Measurements from ENCODE around the gene HOXB3. TPM values are rescaled to one million over a fixed set of nuclear protein-coding genes. Genes with fewer than 3 reads are reported as not detected.

HOXB3 gene
- total and polyA plus RNA-seq, 2 of the 13 experiments (the other 11 are each of a cell fraction or from before 2014, with no cell fraction given) = not detected

DNA sequence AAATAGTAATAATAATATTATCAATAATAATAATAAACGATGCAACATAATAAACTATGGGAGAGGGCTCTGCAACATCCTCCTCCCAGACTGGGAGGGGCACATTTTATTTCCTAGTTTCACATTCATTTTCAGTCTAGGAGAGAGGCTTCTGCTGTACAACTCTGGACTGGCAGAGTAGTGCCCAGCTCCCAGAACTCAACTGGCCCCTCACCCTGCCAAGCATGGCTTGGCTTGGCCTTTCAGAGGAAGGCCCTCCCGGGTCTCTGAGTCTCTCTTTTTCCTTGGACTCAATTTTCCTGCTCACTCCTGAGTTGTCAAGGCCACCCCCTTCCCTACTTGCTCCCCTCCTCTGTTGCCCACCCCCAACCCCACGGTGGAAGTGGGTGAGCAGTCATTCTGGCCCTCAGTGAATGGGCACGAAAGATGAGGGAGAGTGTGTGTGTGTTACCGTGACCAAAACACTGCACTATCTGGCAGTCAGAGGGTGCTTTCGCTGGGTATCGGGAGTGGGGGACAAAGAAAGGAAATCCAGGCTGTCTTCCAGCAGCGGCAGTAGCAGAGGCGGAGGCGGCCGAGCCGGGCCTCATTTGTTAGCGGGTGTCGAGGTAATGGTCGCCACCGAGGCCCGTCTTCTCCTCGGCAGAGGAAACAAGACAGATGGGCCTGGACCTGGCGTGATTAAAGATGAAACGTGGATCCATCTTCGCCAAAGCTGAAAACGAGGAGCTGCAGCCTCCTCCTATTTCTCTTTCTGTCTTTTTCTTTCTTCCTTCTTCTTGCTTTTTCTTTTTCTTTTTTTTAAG is 14.2 kb downstream of the HOXB3 start:
- in situ Hi-C loops (cut with HindIII; ENCODE audit: extremely low pct_ligation_motif_present, low pct_unique_long_range_greater_than_20kb) (no loop called here), intact Hi-C loops (cut with micrococcal nuclease; ENCODE audit: unreplicated experiment) (no loop called here)
- no peak overlapping the region for H2AFZ ChIP-seq (ENCODE audit: low read length)
- CTCF ChIA-PET (ENCODE audit: low intra/inter-chr PET ratio, low total read pairs) = no interaction called here
- H3K4me1 ChIP-seq (ENCODE audit: insufficient read depth, low read length) = no peaks in the 10 kb centered on the region
- FAIRE-seq (no peak), ATAC-seq (no peak), DNase-seq (ENCODE audit: low spot score) (no peak)
- no peaks in the 10 kb centered on the region for H3K79me2 ChIP-seq (ENCODE audit: insufficient read depth, low read length)
- H3K4me2 ChIP-seq (ENCODE audit: low read depth, low read length) = no peak overlapping the region
- TF ChIP-seq, protein P1, sequence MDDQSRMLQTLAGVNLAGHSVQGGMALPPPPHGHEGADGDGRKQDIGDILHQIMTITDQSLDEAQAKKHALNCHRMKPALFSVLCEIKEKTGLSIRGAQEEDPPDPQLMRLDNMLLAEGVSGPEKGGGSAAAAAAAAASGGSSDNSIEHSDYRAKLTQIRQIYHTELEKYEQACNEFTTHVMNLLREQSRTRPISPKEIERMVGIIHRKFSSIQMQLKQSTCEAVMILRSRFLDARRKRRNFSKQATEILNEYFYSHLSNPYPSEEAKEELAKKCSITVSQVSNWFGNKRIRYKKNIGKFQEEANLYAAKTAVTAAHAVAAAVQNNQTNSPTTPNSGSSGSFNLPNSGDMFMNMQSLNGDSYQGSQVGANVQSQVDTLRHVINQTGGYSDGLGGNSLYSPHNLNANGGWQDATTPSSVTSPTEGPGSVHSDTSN (CRISPR knock-in tag; IDR thresholded peaks at IDR 0.05; ENCODE audit: borderline replicate concordance) = no peak
- TF ChIP-seq IRF2 (CRISPR knock-in tag; IDR thresholded peaks at IDR 0.05) (no peak), THAP9 (CRISPR knock-in tag; IDR thresholded peaks at IDR 0.05; ENCODE audit: borderline replicate concordance) (no peak), CREB1 (IDR thresholded peaks at IDR 0.05) (no peak), CREB1 (CRISPR knock-in tag; IDR thresholded peaks at IDR 0.05) (no peak), ZNF790 (CRISPR knock-in tag; IDR thresholded peaks at IDR 0.05; ENCODE audit: borderline replicate concordance) (no peak), ZNF780A (CRISPR knock-in tag; IDR thresholded peaks at IDR 0.05) (no peak), THAP11 (CRISPR knock-in tag; IDR thresholded peaks at IDR 0.05) (no peak), ZNF30 (CRISPR knock-in tag; IDR thresholded peaks at IDR 0.05) (no peak), KMT2B (CRISPR knock-in tag; IDR thresholded peaks at IDR 0.05) (no peak)
- H3K9me3 ChIP-seq (ENCODE audit: low read length) = no peaks in the 10 kb centered on the region
- no peak overlapping the region for H3K27ac ChIP-seq (ENCODE audit: extremely low read length, insufficient read depth, low read length)
- H3K27me3 ChIP-seq (ENCODE audit: control insufficient read depth in 1 of 2, insufficient read depth in 2 of 2, low read length in 2 of 2) = peaks cover 29 to 89% of the 10 kb centered on the region in 2 experiments
- no peak overlapping the region for H3K9ac ChIP-seq (ENCODE audit: insufficient read depth, low read depth, low read length)
- no peaks in the 10 kb centered on the region for H4K20me1 ChIP-seq (ENCODE audit: insufficient read depth, low read length)
- no TSS peak for BruUV-seq (replicated peaks)
- no peaks in the 10 kb centered on the region for H3K36me3 ChIP-seq (replicated peaks in 1 of 2; ENCODE audit: control insufficient read depth in 1 of 2, insufficient read depth in 2 of 2, low read length in 2 of 2)
- no peak overlapping the region for H3K4me3 ChIP-seq (replicated peaks in 1 of 3; ENCODE audit: insufficient read depth in 1 of 3, low read depth in 2 of 3, low read length in 3 of 3)
- 41% methylated on average over 22 of the region's 22 CpGs for WGBS (ENCODE audit: low lambda C conversion rate)
- POLR2A ChIA-PET = no interaction called here
